HG03196 (cell line): Measurements from ENCODE around the gene PDGFB.

Source experiments
- ATAC-seq: cut with Tn5 transposase; IDR thresholded peaks from one replicate; pipeline ENCODE4 v1.9.1; 2021; ENCODE audit not compliant: unreplicated experiment

Gene PDGFB

GRCh38 chr22:39244496-39245129, at the start of gene PDGFB:
TSS of gene PDGFB (minus strand) at chr22:39244982. CDS start at chr22:39243963, 1,019 bp downstream.
- ATAC-seq = no peak

- no peak for ATAC-seq
These were observed 49.1 kb upstream of the PDGFB start for GRCh38 chr22:39293766-39294368.

GRCh38 chr22:39292561-39293074, 47.8 kb upstream of the PDGFB start:
- ATAC-seq = no peak

GRCh38 chr22:39292031-39292462, 47.3 kb upstream of the PDGFB start:
- no peak for ATAC-seq

GRCh38 chr22:39291523-39291922, 46.7 kb upstream of the PDGFB start:
- no peak for ATAC-seq

GRCh38 chr22:39290724-39291161, 46.0 kb upstream of the PDGFB start:
- ATAC-seq = no peak

GRCh38 chr22:39289975-39290720, 45.4 kb upstream of the PDGFB start:
- no peak for ATAC-seq

GRCh38 chr22:39289533-39289932, 44.8 kb upstream of the PDGFB start:
- no peak for ATAC-seq

GRCh38 chr22:39288135-39288898, 43.5 kb upstream of the PDGFB start:
- ATAC-seq = no peak

- no peak for ATAC-seq
These were observed 42.4 kb upstream of the PDGFB start for GRCh38 chr22:39287076-39287725.

- ATAC-seq = no peak
These were observed 40.2 kb upstream of the PDGFB start for GRCh38 chr22:39284983-39285382.

GRCh38 chr22:39284142-39284980, 39.6 kb upstream of the PDGFB start:
- ATAC-seq = no peak

GRCh38 chr22:39283322-39284141, 38.8 kb upstream of the PDGFB start:
- ATAC-seq = no peak

- no peak for ATAC-seq
These were observed 38.0 kb upstream of the PDGFB start for GRCh38 chr22:39282645-39283321.

GRCh38 chr22:39281126-39281525, 36.3 kb upstream of the PDGFB start:
- no peak for ATAC-seq

- ATAC-seq = no peak
These were observed 35.5 kb upstream of the PDGFB start for GRCh38 chr22:39280250-39280649.

GRCh38 chr22:39279170-39279850, 34.5 kb upstream of the PDGFB start:
- ATAC-seq = no peak

- ATAC-seq = no peak
These were observed 33.3 kb upstream of the PDGFB start for GRCh38 chr22:39278040-39278439.
